ENCODE results near the gene DUSP2.

DUSP2 gene

GRCh38 chr2:96098900-96099590 lies 46.2 kb downstream of the DUSP2 start:
- DNase-seq = no peak

GRCh38 chr2:96097951-96098823 lies 47.1 kb downstream of the DUSP2 start:
- no peak for DNase-seq

- no peak for DNase-seq
Measured at GRCh38 chr2:96097441-96097840, 47.8 kb downstream of the DUSP2 start.

GRCh38 chr2:96095116-96095636 lies 50.1 kb downstream of the DUSP2 start:
- no peak for DNase-seq

- DNase-seq = no peak
Measured at GRCh38 chr2:96093528-96093927, 51.7 kb downstream of the DUSP2 start.

Measured in EL (cell line).